ENCODE data around the gene COQ10A.

DNA sequence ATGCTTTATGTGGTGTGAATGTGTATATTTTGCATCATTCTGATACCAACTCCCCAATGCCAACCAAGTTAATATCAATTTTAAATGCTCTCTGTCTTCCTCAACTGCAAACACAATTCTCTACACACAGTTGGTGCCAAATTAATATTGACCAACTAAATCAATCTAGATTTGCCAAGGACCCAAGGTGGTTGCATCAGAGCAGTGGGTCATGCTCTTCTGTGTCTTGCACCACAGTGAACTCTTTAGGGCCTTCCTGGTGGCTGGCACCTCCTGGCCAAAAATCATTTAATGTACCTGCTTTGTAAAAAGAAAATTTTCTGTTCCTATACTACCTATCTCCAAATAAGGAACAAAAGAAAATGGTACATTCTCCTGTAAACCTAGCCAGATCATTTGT lies 14.1 kb downstream of the COQ10A start:
- TF ChIP-seq CTCF (IDR thresholded peaks at IDR 0.05) (no peak), POLR2A (IDR thresholded peaks at IDR 0.05) (no peak)

Measured in testis (tissue), 2 donors.